Jurkat, Clone E6-1 (cell line): ENCODE measurements around the gene UBE2D2.
A peak's percentile ranks its signal among the peaks of the same experiment; 100 is the strongest.

ENCODE experiments used
- DNase-seq: peaks from one replicate; pipeline ENCODE4 v3.0.0-alpha.2; 2011; ENCODE audit warnings: low read depth, low spot score
- H3K4me3 ChIP-seq: 2 replicates; pipeline ENCODE4 v1.5.1; 2011; ENCODE audit warnings: mild to moderate bottlenecking, low read length, control low read depth, moderate library complexity

UBE2D2 gene

DNA sequence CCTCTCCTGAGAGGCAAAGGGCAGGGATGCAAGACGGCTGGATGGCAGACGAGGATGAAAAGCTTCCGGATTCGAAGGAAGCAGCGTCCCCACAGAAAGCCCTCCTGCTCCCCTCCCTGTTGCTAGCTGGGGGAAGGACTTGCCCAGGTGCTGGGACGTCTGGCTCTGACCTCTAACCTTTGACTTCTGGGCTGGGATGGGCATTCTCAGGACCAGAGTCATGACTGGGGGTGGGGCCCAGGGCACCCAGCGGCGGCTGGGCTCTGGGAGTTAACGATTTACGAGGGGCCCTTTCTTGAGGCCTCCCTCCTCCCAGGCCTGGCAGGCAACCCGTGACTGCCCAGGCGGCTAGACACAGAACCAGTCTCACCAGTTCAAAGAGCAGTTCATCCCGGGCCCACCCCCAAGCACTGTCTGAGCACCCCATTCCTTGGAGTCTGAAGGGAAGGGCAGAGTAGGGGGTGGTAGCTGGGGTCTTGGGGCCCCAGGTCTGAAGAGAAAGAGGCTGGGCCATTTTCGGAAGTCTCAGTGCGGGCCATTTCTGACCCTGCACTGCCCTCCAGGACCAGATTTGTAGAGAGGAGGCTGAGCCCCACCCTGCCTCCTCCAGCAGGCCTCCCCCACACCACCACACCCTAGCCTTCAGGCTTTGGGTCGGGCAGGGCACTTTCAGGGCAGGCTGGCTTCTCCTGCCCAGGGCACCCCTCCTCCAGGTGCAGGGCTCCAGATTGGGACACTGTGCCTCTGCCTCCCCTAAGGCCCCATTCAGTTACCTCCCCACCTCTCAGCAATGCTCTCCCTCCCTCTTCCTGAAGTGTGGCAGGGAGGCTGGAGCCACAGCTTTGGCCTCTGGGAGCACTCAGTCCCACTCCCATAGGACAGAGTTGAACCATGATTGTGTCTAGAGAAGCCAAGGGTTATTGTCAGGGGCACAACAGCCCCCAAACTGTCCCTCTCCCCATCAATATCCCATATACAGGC is 82.0 kb downstream of the UBE2D2 start:
- no peak for DNase-seq
- no peak overlapping the region for H3K4me3 ChIP-seq

DNA sequence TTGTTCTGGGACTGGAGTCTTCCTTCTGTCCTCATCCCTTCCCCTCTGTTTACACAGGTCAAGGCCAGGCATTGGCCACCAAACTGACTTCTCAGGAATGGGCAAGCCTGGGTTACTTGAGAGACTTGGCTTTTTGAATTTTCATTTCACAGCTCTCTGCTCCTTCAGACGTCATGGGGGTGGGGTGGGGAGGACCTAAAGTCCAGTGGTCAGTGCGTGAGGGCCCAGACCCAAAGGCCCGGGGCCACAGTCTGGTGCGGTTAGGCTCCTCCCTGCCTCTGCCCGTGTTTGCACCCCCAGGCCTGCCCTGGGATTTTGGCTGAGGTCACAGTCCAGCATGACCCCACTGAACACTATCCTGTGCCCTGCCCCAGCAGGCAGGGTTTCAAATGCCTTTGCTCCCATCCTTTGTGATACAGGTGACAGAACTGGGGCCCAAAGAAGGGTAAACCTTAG is 82.9 kb downstream of the UBE2D2 start:
- H3K4me3 ChIP-seq = no peak overlapping the region
- no peak for DNase-seq

DNA sequence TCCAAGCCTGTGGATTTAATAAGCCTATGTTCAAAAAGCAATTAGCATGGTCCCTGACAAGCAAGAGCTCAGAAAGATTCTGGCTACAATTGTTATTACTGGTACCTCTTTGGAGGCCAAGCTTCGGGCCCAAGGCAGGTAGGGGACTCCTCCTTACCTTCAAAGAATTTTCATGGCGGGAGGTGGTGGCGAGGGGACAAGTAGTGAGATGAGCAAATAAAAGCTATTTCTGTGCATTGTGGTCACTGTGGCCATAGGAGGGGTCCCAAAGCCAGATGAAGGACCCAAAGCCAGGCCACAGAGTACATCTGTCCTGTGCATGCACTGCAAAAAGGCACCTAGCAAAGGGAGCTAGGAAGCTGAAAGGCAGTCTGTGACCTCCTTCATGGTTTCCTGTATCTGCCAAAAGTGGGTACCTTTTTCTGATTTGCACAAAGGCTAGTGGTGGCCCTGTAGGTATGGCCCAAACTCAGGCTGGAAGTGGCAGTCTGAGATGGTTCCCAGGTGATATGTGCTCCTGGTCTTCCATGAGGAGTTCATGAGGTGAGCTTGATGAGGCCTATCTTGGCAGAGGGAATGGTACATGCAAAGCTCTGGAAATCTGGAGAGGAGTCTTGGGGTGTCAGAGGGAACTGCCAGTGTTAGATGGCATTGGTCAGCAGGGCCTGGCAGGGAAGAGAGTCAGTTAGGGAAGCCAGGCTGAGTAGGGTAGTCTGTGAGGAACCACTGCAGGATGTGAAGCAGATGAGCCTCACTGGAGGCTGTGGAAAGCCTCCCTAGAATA is 83.7 kb downstream of the UBE2D2 start:
- DNase-seq = no peak
- H3K4me3 ChIP-seq = no peak overlapping the region

DNA sequence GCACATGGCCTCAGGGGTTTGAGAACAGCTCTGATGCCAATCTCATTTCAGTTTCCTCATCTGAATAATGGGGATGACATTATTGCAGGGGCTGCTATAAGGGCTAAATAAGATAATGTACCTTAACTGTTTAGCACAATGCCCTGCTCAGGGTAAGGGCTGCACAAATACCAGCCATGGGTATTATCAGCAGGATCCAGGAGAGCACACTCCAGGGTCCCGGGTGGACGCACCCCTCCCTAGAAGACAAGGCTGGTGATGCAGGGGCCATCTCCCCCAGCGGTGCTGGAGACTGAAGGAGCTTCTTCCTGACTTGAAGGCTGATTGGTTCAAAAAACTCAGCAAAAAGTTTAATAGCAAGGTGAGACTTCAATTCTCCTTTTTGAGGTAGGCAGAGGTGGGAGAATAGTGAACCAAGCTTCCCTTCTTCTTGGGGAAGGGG is 84.3 kb downstream of the UBE2D2 start:
- DNase-seq = no peak
- H3K4me3 ChIP-seq = no peak overlapping the region

DNA sequence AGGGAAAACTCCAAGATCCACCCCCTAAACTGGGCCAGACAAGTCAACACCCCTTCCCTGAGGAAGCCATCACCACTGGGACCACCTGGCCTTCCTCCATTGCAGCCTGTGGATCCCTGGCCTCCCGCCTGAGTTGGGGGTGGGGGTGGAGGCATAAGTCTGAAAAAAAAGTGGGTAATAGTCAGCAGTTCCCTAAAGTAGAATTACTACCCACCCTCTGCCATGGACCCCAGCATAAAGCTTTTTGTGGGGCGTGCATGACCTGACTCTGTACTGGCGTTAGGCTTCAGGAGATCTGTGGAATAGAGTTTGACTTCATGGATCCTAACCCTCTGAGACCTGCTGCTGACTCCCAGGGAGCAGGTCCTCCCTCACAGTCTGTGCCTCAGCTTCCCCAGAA is 85.0 kb downstream of the UBE2D2 start:
- H3K4me3 ChIP-seq = no peak overlapping the region
- DNase-seq = no peak

DNA sequence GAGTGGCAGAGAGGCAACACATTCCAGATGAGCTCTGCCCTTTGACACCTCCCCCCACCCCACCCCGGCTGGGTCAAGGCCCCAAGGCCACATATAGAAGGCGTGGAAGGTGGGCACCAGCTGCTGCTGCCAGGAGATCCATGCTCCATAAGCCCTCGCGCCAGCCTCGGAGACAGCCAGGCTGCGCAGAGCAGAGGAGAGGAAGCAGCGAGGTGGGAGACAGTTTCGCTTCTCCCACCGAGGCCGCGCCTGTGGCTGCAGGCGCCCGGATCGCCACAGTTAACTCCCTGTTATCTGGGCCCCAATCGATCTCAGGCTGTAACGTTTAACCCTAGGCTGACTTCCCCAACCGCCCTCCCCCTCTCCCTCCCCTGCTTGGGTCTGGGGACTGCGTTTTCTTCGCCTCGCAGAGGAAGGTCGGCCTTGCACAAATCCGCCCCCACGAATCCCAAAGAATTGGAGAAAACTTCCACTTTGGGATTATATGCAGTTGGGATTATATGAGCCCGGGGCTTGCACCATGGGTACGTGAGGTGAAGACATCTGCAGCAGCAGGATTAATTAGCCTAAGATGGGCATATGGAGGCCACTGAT is 85.9 kb downstream of the UBE2D2 start:
- H3K4me3 ChIP-seq = no peak overlapping the region
- DNase-seq = no peak

DNA sequence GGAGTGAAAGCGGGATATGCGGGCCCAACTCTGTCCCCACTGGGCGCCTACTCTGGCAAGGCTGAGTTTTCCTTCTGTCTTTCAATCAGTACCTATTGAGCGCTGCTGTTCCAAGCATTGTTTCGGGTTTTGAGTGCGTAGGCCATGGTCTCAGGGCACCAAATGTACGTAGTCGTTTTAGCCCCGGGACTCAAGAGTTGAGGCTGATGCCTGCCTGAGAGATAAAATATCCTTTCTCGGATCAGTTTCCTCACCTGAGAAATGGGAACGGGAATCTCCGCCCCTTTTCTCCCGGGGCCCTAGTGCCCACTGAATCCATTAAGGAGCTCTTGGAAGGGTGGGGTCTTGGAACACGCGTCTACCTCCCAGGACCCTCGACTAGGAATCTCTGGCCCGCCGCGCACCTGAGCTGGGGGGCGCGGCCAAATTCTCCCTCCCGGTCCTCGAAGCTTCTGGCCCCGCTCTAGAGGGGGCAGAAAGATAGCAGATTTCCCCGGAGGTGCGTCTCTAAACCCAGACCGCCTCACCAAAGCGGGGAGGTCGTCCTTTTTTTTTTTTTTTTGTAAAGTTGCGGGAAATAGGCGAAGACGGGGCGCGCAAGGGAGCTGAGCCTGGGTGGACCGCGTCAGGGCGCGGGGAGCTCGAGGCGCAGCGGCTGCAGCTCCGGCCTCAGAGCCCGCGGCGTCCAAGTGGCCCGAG is 86.5 kb downstream of the UBE2D2 start:
- no peak overlapping the region for H3K4me3 ChIP-seq
- no peak for DNase-seq

DNA sequence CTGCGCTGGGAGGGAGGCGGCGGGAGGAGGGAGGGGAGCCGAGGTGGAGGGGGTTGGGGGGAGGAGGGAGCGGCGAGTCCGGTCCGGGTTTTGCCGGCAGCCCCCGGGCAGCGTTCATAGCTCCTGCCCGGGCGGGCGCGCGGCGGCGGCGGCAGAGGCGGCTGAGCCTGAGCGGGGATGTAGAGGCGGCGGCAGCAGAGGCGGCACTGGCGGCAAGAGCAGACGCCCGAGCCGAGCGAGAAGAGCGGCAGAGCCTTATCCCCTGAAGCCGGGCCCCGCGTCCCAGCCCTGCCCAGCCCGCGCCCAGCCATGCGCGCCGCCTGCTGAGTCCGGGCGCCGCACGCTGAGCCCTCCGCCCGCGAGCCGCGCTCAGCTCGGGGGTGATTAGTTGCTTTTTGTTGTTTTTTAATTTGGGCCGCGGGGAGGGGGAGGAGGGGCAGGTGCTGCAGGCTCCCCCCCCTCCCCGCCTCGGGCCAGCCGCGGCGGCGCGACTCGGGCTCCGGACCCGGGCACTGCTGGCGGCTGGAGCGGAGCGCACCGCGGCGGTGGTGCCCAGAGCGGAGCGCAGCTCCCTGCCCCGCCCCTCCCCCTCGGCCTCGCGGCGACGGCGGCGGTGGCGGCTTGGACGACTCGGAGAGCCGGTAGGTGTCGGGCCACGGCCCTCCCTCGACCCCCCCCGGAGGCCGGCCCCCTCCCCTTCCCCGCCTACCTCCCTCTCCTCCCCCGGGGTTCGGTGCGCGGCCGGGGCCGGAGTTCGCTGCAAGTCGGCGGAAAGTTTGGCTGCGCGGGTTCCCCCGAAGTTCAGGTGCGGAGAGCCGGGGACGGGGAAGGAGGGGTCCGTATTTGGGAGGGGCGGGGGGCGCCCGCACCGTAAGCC is 87.3 kb downstream of the UBE2D2 start, which contains the start of gene CXXC5:
Gene CXXC5 (plus strand): TSS at position 145 of the 877 bp plus-strand sequence. CDS start 32,175 bp downstream, outside the sequence.
- peak within 1 kb of the TSS; percentile 52 for H3K4me3 ChIP-seq
- DNase-seq = peak; percentile 29

DNA sequence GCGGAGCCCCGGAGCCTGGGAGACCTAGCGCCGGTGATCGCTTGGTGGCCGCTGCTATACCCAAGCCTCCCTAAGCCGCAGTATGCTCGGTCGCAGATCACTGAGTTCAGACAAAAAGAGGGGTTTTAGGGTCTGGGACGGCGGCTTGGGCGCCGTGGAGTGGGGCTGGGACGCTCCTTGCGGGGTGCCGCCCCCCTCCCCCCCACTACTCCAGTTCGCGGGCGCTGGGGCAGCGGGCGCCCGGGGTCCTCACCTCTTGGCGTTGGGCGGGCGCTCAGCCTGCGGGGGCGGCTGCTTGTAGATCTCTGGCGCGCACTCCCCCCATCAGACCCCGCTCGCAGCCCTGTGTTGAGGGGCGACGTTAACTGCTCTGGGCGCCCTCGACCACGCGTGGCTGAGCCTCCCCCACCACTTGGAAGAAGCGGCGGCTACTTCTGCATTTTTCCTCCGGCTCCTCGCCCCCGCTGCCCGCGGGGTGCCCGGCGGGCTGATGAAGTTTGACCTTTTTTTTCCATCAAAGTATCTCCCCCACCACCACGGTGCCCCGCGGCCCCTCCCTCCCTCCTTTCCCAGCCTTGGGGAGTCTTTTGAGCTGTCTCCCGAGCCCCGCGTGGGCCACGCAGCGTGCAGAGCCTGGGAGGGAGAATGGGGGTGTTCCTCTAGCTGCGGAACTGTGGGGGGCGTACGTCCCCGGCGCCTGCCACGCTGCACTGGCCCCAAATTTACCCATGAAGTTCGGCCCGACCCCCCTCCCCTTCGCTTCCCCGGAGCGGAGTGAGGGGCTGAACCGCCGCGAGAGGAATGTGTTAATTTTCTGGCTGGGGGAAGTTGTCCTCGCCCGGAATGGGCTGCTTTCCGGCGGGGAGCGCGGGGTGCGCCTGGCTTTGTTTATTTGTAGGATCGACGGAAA is 88.2 kb downstream of the UBE2D2 start:
- peak overlapping the region; percentile 52 for H3K4me3 ChIP-seq

DNA sequence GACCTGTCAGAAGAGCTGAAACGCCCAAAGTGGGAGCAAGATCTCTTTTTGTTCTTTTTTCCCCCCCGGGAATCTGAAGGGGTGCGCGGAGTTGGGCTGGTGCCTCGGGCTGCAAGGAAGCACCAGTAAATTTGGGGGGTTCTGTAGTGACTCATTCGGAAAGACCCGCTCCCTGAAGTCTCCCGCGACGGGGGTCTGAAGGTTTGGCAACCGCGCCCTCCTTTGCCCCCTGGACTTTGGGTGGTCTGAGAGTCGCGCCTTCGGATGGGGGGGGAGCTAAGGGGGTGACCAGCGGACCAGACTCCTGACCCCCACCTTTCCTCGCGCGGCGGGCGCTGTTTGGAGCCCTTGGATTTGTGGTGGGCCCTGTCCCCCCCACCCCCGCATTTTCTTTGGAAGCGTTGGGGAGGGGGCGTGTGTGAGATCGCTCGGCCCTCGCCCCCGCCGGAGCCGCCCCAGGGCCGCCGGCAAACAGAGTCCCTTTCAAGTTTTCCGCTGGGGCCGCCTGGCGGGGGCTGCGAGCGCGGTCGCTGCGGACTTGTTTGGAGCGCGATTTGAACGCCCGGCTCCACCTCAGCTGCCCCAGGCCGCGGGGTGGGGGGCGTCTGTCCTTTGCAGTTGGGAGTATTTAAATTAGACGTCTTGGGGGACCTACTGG is 89.0 kb downstream of the UBE2D2 start:
- peak overlapping the region; percentile 52 for H3K4me3 ChIP-seq
- no peak for DNase-seq

More for the DNA sequence above, 88.2 kb downstream of the UBE2D2 start:
- DNase-seq = no peak

DNA sequence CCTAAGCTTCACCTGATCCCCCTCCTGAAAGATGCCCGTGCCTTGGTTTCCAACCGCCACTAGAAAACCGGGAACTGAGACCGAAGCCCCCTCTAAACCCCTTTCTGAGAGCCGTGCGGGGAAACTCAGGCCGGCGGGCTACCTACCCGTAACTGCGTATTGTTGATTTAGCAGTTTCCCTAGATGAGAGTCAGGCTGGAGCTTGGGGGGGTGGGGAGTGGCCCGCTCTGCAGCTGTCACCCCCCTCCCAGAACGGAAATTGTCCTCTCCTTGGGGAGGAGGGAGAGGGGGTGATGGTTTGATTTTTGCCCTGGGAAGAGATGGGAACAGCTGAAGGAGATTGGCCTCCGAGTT is 89.5 kb downstream of the UBE2D2 start:
- H3K4me3 ChIP-seq = no peak overlapping the region
- DNase-seq = no peak

DNA sequence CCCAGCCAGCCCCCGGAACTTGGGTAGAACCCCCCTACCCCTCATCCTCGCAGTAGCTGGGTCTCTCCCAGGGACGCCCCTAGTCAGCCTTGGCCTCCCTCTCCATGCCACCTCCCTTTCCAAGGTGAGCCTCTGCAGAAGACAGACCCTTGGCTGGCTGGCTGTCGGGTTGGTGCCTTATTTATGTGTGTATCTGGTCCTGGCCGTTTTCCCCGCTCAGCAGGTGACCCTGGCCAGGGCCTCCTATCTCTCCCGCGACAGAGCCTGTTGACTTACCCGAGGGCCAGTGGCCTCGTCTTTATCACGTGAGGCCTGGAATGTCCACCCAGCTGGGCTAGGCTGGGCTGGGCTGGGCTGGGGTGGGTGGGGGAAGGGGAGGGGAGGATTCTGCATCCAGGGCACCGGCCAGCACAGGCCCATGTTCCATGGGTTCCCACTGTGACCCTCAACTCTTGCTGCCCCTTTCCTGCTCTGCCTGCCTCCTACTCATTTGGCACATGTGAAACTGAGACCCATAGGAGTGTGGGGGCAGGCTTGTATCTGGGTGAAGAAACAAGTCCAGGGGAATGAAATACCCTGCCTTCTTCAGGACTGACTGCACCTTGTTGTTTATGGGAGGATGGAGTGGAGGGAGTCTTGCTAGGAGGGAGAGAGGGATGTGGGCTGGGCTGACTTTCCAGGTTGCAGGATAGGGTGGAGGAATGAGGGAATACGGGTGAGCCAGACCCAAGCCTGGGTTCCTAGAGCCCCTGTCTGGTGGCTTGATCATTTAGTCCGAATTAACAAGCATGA is 90.1 kb downstream of the UBE2D2 start:
- H3K4me3 ChIP-seq = no peak overlapping the region
- DNase-seq = no peak

DNA sequence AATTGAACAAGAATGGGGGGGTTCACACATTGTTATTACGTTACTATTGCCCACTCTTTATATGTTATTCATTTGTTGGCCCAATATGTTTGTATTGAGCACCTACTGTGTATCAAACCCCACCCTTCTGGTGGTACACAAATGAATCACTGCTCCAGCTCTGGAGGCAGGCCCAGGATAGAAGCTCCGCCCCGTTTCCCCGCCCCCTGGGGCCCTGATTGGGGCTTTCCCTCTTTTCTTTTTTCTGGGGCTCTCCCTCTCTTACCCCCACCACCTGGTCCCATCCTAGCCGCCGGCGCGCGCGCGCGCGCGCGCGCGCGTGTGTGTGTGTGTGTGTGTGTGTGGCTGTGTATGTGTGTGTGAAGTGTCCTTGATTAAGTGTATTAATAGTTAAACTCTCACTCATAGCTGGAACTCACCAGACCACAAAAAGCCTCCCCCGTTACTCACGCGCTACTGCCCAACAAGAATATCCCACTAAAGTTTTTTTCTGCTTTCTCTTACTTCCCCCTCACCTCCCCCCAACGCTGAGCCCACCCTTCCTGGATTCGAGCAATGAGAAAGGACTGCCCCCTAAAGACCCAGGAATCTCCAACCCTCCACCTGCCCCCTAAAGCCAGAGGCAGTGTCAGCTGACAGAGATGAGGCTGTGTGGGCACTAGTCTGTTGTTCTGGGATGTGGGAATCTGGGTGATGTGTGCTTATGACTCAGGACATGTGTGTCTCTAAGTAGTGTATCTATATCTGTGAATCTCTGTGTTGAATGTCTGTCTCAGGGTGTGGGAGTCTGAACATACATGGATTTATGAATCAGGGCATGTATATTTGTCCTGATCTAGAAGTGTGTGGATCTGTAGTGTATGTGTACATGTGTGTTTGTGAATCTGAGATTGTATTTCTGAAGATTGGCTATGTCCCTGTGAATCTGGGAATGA is 91.0 kb downstream of the UBE2D2 start:
- no peak overlapping the region for H3K4me3 ChIP-seq
- peak; percentile 71 for DNase-seq

DNA sequence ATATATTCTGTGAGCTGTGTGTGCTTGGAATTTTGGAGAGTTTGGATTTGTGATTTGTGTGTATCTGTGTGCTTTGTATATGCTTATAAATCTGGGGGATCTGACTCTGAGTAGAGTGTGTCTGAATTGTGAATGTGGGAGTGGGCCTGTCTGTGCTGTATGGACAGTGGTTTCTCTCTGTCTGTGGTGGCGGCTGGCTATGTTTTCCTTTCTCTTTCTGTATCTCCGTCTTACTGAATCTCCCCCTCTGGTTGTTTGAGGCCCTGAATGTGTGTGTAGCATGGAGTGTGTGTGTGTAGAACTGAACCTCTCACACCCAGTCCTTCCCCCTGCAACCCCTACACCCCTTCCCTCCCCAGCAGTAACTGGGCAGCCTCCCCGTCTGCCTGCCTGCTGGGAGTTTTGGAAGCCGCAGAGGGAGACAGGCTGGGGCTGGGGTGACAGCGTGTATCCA is 91.7 kb downstream of the UBE2D2 start:
- no peak overlapping the region for H3K4me3 ChIP-seq
- no peak for DNase-seq

DNA sequence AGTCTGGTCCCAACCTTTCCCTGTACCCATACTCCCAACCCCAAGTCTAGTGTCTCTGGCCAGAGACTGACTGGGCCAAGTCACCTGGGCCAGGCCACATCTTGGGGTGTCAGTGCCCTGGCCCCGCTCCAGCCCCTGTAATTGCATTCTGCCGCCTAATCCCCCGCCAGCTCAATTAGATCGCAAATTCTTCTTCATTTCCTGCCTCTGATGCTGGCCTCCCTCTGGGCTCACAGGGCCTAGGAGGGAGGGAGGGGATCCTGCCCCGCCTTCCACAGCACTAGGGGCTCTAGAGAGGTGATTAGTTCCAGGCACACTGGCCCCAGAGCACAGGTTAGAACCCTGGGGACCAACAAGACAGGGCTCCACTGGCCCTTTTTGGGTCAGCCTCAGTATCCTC is 92.5 kb downstream of the UBE2D2 start:
- no peak for DNase-seq
- no peak overlapping the region for H3K4me3 ChIP-seq
